Peyer's patch (tissue), 4 donors: Measurements from ENCODE around the gene PARVB. TPM values are rescaled to one million over a fixed set of nuclear protein-coding genes. Genes with fewer than 3 reads are reported as not detected.

Source experiments
- DNase-seq, 3 donors: peaks; one replicate each; pipeline ENCODE4 v3.0.0-alpha.2; 2017 to 2019
- H3K27ac ChIP-seq, 4 donors: fragments of 200-600 bp; sonication (generic); one replicate each; pipeline ENCODE4 v1.5.1; 2016 to 2019
- H3K27me3 ChIP-seq, 2 donors: fragments of 200-600 bp; sonication (generic); one replicate each; pipeline ENCODE4 v1.5.1; 2019
- H3K36me3 ChIP-seq, 3 donors: fragments of 200-600 bp; sonication (generic); one replicate each; pipeline ENCODE4 v1.5.1; 2016 to 2019
- H3K4me1 ChIP-seq, 4 donors: fragments of 200-600 bp; sonication (generic); one replicate each; pipeline ENCODE4 v1.5.1; 2016 to 2019
- H3K4me3 ChIP-seq, 4 donors: fragments of 200-600 bp; sonication (generic); 1 replicate in 3 of 4; 2 replicates in 1 of 4; pipeline ENCODE4 v1.5.1; 2016 to 2019; ENCODE audit warnings: mild to moderate bottlenecking in 1 of 4
- H3K9me3 ChIP-seq, 4 donors: fragments of 200-600 bp; sonication (generic); one replicate each; pipeline ENCODE4 v1.5.1; 2016 to 2019; ENCODE audit warnings: mild to moderate bottlenecking in 1 of 4
- POLR2A ChIP-seq, 2 donors: fragments of 450-650 bp; IDR thresholded peaks; one replicate each; pipeline ENCODE4 v1.5.1; 2017; ENCODE audit warnings: antibody characterized with exemption in 2 of 2, mild to moderate bottlenecking in 2 of 2, moderate library complexity in 2 of 2
- total RNA-seq, 4 donors: library from RNA; depleted of rRNA; stranded (reverse); fragments of >200 nt; gene quantifications; one replicate each; pipeline ENCODE4 v1.1.0, GENCODE V29; 2016
- TF ChIP-seq, protein P1 (sequence below), 6 experiments: fragments of 450-650 bp in 4 of 6; fragments of 200-600 bp in 2 of 6; sonication (generic) in 1 of 6; IDR thresholded peaks; one replicate each; pipeline ENCODE4 v1.5.1; 2017 to 2019; ENCODE audit warnings: antibody characterized with exemption in 6 of 6, mild to moderate bottlenecking in 3 of 6, moderate library complexity in 1 of 6

PARVB gene
- total RNA-seq, 4 donors from 2014 or later, result 1.8 to 71.8 (median 7.7) TPM

DNA sequence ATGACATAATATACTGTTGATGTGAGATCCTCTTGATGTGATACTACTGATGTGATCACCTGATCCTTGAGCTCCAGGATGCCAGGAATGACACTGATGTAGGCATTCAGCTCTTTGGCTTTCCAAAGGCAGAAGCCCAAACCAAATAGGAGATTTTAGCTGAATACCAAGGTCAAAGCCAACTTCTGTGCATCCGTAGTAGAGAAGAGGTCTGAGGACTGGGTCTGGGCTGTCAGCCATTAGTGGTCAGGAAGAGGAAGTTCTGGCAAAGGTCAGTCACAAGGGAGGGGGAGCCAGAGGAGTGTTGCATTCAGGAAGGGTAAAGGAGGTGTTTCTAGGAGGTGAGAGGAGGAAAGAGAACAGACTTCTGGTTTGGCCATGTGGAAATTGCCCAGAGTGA lies 103.3 kb downstream of the PARVB start:
- peaks cover 0 to 10% (median 0%) of the 10 kb centered on the region in 4 donors for H3K9me3 ChIP-seq
- TF ChIP-seq POLR2A (IDR thresholded peaks at IDR 0.05), result no peak
- TF ChIP-seq, protein P1, sequence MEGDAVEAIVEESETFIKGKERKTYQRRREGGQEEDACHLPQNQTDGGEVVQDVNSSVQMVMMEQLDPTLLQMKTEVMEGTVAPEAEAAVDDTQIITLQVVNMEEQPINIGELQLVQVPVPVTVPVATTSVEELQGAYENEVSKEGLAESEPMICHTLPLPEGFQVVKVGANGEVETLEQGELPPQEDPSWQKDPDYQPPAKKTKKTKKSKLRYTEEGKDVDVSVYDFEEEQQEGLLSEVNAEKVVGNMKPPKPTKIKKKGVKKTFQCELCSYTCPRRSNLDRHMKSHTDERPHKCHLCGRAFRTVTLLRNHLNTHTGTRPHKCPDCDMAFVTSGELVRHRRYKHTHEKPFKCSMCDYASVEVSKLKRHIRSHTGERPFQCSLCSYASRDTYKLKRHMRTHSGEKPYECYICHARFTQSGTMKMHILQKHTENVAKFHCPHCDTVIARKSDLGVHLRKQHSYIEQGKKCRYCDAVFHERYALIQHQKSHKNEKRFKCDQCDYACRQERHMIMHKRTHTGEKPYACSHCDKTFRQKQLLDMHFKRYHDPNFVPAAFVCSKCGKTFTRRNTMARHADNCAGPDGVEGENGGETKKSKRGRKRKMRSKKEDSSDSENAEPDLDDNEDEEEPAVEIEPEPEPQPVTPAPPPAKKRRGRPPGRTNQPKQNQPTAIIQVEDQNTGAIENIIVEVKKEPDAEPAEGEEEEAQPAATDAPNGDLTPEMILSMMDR (IDR thresholded peaks at IDR 0.05), result no peak
- H3K4me1 ChIP-seq, result no peaks in the 10 kb centered on the region
- no peak overlapping the region for H3K4me3 ChIP-seq
- no peaks in the 10 kb centered on the region for H3K27me3 ChIP-seq
- DNase-seq, result no peak
- no peaks in the 10 kb centered on the region for H3K36me3 ChIP-seq
- H3K27ac ChIP-seq, result no peak overlapping the region

DNA sequence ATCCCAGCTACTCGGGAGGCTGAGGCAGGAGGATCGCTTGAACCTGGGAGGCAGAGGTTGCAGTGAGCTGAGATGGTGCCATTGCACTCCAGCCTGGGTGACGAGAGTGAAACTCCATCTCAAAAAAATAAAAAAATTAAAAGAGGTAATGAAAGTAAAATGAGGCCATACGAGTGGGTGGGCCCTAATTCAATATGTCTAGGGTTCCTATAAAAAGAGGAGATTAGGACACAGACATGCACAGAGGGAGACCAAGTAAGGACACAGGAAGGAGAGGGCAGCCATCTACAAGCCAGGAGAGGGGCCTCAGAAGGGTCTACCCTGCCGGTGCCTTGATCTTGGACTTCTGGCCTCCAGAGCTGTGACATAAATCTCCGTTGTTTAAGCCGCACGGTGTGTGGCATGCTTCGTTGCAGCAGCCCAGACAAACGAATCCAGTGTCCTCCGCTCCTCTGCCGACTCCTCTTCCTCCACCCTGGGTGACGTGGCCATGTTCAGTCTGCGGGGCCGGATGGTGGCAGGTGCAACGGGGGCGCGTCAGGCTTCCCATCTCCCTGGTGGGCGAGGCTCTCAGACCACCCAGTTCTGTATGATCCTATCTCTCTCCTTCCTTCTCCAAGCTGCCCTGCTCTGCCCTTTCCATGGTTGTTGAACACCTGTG lies 105.0 kb downstream of the PARVB start:
- no peaks in the 10 kb centered on the region for H3K4me1 ChIP-seq
- no peak overlapping the region for H3K4me3 ChIP-seq
- H3K27ac ChIP-seq, result no peak overlapping the region
- peaks cover 0 to 10% (median 0%) of the 10 kb centered on the region in 4 donors for H3K9me3 ChIP-seq
- H3K36me3 ChIP-seq, result no peaks in the 10 kb centered on the region
- H3K27me3 ChIP-seq, result no peaks in the 10 kb centered on the region
- DNase-seq, result no peak
- TF ChIP-seq, protein P1 (IDR thresholded peaks at IDR 0.05), result no peak
- TF ChIP-seq POLR2A (IDR thresholded peaks at IDR 0.05), result no peak

DNA sequence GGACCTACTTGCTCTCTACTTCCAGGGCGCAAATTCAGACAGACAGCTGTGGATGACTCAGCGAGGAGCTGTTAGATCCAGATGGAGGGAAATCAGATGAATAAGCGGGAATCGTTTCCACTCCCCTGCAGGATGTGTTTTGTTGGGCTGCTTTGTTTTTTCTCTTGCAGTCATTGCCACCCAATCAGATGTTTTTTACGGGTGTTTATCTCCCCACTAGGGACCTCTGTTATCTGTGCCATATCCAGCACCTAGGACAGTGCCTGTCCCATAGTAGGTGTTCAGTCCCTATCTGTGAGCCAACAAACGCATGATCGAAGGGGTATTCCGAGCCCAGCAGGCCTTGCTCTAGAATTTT lies 105.5 kb downstream of the PARVB start:
- TF ChIP-seq, protein P1 (IDR thresholded peaks at IDR 0.05), result no peak
- TF ChIP-seq POLR2A (IDR thresholded peaks at IDR 0.05), result no peak
- H3K27me3 ChIP-seq, result no peaks in the 10 kb centered on the region
- H3K4me3 ChIP-seq, result no peak overlapping the region
- no peak for DNase-seq
- H3K36me3 ChIP-seq, result no peaks in the 10 kb centered on the region
- H3K4me1 ChIP-seq, result no peaks in the 10 kb centered on the region
- peaks cover 0 to 10% (median 0%) of the 10 kb centered on the region in 4 donors for H3K9me3 ChIP-seq
- H3K27ac ChIP-seq, result no peak overlapping the region

DNA sequence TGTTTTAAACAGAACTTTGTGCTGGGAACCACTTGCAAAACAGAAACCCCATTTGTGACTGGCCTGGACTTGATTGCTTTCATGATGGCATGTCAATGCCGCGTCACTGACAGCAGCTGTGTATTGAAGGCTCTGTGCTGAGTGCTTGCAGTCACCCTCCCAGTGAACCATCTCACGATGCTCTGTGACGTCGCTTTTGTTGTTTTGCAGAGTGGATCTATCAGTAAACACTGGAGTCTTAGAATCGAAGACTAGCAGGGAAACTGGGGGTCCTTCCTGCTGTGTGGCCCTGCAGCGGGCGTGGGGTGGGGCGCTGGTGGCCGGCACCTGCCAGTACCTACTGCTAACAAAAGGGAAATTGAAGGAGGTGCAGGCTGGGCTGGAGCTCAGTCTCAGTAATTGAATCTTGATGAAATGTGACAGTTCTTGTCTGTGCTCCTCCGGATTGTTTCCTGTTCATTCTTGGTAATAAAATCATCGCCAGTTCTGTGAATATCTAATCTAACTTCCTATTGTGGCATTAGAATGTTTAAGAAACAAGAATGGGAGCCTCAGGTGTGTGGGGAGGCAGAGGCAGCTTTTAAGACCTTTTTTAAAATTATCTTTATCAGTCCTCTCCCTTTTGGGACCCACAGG lies 106.1 kb downstream of the PARVB start:
- no peak overlapping the region for H3K4me3 ChIP-seq
- H3K27me3 ChIP-seq, result no peaks in the 10 kb centered on the region
- no peaks in the 10 kb centered on the region for H3K36me3 ChIP-seq
- TF ChIP-seq, protein P1 (IDR thresholded peaks at IDR 0.05), result no peak
- TF ChIP-seq POLR2A (IDR thresholded peaks at IDR 0.05), result no peak
- H3K9me3 ChIP-seq, result peaks cover 0 to 10% (median 0%) of the 10 kb centered on the region in 4 donors
- no peaks in the 10 kb centered on the region for H3K4me1 ChIP-seq
- DNase-seq, result no peak
- no peak overlapping the region for H3K27ac ChIP-seq

DNA sequence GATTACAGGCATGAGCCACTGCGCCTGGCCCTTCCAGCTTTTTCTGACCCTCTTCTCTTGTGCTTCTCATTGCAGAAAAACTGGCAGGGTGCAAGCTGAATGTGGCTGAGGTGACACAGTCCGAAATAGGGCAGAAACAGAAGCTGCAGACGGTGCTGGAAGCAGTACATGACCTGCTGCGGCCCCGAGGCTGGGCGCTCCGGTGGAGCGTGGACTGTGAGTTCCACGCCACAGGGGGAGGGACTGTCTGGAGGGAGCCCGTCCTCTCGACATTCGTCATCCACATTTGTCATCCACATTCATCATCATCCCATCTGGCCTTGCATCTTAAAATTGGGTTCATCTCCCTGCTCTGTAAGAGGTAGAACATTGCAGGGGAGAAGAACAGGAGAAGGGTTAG lies 107.3 kb downstream of the PARVB start:
- TF ChIP-seq POLR2A (IDR thresholded peaks at IDR 0.05), result no peak
- TF ChIP-seq, protein P1 (IDR thresholded peaks at IDR 0.05), result no peak
- Histone ChIP-seq H3K27ac (no peak overlapping the region), H3K27me3 (no peaks in the 10 kb centered on the region), H3K4me3 (no peak overlapping the region), H3K36me3 (peaks cover 0 to 5% (median 0%) of the 10 kb centered on the region in 3 donors), H3K4me1 (no peaks in the 10 kb centered on the region), H3K9me3 (peaks cover 0 to 5% (median 0%) of the 10 kb centered on the region in 4 donors)
- DNase-seq, result no peak
